Dedifferentiated amniotic fluid mesenchymal stem cell (primary cell): ENCODE data around the gene AP3S2.

ENCODE experiments used
- DNase-seq: peaks from one replicate; pipeline ENCODE4 v3.0.0-alpha.2; 2016; ENCODE audit errors: extremely low spot score

Gene AP3S2

DNA sequence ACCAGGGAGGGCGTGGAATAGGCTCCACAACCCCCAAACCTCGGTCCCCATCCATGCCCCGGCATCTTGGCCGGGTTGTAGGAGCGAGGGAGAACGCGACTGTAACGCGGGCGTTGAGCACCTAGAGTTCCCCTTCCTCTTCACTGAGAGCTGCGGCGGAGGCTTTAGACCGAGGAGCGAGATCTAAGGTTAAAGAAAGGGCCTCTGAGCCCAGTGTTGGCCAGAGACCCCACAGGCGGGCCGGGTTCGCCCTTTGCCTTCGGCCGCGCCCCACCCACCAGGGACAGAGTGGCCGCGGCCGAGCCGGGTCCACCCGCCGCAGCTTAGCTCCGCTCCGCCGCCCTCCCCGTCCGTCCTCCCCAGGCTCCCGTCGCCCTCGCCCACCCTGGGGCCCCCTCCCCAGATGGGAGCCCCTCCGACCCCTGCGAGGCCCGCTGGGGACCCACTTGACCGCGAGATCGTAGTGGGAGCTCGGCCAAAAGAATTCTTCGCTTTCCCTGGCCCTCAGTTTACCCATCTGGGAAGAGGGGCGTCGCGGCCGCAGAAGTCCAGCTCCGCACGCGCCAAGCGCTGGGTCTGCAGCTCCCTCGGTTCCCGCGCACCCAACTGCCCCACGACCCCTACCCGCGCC is 79.6 kb downstream of the AP3S2 start:
- no peak for DNase-seq

DNA sequence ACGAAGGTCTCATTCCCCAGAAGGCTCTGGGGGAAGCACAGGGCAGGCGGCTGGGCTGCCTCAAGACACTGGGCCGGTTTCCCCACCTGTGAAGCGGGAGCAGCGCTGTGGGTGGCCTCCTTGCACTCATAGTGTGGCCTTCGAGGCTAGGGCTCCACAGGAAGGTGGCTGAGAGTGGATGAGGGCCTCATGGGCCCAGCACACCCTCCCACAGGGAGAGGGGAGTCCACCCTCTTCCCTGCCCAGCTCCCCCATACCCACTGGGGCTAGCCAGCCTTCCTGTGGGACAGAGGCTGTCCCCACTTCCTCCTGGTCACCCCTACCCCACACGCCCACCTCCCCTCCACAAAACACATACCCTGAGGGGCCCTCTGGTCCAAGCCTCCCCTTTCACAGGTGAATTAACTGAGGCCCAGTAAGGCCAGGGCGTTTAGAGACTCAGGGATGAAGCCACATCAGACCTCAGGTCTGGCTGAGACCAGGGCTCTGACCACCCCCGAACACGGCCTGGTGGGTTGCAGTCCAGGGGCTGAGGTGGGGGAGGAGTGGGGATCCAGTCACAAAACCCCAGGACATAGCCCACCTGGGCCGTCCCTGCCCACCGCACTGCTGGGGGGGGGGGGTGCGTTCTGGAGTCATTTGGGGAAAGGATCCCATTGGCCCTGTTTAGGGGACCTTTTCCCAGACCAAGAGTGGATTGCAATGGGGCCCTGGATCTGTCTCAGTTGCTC is 80.2 kb downstream of the AP3S2 start:
- DNase-seq = no peak

DNA sequence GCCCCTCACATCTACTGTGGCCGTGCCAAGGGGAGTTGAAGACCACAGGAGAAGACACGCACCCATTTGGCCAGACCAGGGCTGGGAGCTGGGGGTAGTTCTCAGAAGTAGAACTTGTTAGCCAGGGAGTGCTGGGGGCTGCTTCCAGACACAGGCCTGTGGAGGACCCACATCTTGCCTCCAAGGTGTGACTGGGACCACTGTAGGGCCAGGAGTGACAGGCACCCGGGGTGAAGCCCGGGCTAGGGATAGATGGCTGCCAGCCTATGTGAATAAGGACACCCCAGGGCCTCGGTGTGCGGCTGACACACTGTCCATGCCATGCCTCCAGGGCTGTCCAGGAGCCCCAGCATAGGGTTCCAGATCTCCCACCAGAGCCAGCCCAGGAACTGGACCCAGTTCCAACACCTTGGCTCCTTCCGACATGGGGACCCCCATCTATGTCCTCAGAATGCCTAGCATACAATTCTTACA is 80.9 kb downstream of the AP3S2 start:
- DNase-seq = no peak

DNA sequence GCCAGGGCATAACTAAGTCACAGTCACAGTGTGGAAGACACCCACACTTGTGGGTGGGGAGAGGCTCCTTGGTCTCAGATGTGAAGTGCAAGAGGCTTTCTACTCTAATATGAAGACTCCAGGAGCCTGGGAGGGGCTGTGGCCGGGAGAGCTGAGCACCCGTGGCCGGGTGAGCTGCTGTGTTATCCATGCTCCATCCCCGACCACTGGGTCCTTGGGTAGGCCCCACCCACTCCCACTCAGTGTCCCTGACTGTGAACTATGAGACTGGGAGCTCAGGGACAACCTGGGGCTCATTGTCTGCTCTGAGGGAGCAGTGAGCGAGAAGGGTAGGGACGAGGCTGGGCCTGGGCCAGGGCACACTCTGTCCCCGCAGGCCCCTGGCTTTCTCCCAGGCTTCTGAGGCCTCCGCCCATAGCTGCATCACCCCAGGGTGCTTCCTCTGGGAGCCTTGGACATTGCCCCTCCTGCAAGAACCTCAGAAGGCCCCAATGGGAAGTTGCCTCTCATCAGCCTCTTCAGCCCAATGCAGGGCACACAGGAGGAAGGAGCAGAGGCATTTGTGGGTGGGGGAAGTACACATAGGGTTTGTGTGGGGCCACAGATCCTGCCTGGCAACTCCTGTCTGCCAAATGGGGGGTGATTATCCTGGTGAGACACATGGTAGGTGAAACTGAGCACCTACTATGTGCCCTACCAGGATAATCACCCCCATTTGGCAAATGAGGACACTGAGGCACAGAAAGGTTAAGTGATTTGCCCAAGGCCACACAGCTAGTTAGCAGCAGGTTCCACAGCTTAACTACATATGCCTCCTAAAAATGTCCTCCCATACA is 81.6 kb downstream of the AP3S2 start:
- no peak for DNase-seq

DNA sequence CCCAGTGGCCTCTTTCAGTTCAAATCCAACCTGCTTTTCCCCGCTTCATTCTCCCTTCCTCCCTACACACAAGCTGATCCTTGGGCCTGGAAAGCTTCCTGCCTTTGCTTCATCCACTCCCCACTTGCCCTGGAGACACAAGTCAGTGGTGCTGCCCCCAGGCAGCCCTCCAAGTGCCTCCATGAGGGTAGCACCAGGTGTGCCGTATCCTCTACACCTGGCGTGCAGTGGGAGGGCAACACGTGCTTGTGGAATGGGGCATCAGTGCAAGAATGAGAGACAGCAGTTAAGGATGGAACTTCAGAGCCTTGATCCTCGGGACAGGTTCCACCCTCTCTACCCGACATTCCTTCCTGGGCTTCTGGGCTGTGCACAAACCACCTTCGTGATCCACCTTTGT is 83.0 kb downstream of the AP3S2 start:
- no peak for DNase-seq

DNA sequence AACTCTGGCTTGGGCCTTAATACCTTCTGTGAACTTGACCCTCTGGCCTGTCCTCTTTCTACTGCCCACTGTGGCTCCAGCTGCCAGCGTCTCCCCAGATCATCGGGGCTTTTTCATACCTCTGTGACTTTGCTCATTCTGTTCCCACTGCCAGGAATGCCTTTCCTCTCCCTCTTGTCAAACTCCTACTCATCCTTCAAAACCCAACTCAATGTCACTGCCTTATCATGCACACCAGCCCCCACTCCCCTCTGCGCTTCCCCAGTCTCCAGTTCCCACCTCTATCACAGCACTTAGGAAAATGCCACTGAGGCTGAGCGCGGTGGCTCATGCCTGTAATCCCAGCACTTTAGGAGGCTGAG is 84.0 kb downstream of the AP3S2 start:
- DNase-seq = no peak

DNA sequence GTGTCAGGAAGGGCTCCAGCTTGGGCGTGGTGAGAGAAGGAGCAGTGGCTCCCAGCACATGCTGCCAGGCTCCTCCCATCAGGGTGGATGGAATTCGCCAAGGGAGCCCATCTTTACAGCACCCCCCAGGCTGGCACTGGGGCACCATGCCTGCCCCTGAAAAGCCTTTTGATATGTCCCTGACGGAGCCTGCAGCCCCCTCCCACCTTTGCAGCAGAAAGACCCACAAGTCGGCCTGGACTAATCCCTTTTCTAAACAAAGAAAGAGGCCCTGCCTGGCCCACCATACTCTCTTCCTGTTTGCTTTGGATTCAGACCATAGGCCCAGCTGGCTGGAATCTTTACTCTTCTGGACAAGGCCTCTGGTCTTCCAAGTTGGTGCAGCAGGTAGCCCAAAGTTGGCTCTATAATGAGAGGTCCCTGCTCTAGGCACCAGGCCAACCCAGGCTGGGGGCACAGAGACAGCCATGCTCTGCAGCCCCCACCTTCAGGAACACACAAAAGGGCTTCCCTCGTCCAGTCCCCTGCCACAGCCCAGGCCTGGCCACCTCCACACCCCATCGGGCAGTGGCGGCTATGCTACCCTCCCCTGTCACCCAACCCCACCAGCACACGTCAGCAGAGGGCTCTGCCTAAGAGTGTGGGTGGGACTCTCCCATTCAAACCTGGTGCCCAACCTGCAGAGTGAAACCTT is 84.6 kb downstream of the AP3S2 start:
- no peak for DNase-seq

DNA sequence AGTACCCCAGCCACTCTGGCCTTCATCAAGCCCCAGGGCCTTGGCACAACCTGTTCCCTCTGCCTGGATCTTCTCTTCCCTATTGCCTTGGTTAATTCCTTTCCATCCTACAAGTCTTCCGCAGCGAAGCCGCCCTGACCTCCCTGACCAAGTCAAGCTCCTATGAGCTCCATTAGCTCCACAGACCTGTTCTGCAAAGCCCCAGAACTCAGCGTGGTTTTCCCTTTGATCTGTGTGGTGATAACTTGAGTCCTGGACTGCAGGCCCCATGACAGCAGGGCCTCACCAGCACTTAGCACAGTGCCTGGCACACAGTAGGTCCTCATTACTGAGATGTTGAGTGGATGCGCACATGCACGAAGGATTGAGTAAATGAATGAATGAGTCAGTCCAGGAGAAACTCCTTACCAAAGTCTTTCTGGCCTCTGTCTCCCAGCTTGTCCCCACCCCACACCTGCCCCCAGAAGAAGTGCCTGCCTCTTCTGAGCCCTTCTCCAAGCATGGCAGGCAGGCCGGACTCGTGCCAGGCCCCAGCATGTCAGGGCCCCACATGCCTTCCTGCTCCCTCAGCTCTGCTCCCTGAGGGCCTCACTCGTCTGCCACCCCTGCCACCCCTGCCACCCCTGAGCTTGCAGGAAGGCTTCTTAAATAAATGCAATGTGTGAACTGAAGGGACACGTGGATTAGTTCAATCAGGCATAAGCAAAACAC is 85.5 kb downstream of the AP3S2 start:
- DNase-seq = no peak

DNA sequence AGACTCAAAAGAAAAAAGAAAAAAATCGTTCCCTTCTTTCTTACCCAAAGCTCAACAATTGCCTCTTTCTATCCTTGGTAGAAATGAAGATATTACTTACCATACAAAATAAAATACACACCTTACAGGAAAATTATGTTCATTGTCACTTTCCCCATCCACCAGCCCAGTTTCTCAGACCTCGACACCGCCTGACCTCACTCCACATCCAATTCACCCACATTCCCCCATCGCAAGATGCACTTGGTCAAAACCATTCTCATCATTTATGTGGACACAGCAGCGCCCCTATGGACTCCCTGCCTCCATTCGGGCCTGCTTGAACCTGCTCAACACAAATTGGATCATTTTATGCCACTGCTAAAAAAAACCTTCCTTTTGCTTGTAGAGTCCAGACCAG is 86.1 kb downstream of the AP3S2 start:
- DNase-seq = no peak

DNA sequence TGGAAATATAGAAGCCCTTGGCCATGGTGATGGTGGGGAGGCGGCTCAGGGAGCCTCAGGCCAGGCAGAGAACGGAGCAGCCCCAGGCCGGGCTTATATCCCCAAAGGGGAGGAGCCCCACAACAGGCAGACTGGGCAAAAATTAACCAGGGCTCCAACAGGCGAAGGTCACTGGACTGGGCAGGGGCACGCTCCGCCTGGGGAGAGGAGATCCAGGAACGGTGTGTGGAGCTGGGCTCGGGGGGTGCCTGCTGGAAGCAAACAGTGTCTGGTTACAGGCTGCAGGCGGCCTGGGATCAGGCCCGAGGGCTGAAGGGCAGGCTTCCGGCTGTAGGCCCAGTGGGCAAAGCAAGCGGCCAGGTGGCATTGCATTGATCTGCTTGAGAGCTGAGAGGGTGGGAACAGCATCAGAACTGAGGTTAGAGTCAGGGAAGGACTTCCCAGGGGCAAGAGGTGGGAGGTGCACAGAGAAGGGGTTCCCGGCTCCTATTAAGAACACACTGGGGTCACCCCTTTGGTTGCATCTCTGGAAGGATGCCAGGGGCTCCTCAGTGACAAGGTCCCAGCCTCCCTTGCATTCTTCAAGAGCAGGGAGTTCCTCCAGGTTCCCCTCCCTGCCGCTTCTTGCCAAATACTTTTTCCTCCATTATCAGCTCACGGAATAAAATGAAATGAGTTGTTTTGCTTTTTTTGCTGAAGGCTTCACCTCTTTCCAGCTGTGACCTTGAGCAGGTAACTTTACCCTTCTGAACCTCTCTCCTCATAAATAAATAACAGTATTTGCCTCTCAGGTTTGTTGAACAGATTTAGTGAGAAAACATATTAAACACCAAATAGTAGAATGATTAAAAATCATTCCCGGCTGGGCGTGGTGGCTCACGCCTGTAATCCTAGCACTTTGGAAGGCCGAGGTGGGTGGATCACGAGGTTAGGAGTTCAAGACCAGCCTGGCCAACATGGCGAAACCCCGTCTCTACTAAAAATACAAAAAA is 86.9 kb downstream of the AP3S2 start:
- no peak for DNase-seq

DNA sequence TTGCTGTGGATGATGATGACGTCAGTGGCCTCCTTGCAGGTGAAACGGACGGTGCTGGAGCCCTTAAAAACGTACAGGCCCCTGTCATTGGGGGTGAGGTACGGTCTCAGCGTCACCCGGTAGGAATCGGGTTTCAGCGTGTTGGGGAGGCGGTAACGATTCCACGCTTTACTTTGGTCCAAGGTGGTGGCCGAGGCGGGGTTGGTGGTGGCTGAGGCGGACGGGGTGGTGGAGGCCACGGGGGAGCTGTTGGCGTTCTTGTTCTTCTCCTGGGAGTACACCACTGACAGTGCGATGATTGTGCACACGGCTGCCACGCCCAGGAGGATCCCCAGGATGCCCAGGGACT is 87.6 kb downstream of the AP3S2 start:
- no peak for DNase-seq

DNA sequence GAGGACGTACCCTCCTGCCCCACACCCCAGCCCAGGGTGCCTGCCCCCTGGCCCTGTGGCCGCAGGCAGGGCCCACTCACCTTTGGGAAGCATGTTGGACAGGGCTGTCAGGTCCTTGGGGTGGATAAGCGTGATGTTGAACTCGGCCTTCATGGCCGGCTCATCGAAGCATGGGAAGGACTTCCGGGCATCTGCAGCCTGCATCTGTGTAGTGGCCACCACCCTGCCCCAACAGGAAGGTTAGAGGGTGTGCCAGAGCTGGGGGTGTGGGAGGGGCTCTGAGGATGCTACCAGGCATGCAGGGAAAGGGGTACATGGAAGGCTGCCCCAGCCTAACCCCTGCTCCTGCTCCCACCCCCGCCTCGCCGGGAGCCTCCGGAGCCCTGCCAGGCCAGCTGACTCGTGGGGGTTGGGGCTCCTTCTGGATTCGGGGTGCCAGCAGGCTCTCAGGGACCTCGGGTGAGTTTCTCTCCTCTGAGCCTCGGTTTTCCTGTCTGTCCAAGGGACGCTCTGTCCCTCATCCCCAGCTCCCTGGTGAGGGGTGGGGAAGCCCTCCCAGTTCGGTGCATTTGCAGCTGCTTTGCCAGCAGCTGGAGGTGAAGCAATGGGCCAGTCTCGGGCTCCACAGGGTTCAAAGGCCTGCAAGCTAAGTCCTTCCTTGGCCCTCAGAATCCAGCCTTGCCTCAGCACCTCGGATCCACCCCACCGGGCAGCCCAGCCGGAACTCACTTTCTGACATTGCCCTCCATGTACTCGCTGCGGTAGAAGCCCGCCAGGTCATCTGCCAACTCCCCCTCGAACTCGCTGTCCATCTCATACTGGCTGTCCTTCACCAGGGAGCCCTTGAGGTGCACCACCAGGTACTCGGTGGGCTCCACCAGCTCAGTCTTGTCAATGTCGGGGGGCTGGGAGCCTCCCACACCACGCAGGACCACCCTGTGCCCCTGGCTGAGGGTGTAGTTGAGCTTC is 88.3 kb downstream of the AP3S2 start:
- no peak for DNase-seq

DNA sequence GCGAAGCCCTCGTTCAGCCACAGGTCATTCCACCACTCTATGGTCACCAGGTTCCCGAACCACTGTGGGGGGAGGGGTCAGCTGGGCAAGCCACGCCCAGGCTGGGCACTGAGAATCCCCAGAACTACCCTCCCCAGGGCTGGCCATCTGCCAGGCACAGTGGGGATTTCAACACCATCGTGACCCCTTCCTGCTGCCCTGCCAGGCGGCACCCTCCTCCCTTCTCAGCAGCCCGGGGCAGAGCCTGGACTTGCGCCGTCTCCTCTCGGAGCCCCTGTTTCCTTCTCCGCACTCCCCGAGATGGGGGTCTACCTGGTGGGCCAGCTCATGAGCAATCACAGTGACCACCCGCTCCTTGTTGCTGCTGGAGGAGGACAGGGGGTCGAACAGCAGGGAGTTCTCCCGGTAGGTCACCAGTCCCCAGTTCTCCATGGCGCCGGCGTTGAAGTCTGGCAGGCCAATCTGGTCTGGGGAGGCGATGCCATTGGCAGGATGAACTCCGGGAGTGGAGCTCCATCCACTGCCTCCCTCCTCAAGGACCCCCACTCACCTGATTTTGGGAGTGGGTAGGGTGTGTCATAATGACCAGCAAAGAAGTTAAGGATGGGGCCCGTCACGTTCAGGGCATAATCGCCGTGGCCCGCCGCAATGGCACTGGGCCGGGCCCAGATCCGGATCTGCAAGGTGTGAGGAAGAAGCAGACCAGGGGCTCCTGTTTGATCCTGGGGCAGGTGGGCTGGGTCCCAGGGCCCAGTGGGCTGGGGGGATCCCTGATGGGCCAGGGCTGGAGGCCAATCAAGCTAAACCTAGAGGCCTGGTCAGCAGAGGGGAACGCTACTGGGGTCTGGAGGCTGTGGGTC is 89.6 kb downstream of the AP3S2 start:
- DNase-seq = no peak

DNA sequence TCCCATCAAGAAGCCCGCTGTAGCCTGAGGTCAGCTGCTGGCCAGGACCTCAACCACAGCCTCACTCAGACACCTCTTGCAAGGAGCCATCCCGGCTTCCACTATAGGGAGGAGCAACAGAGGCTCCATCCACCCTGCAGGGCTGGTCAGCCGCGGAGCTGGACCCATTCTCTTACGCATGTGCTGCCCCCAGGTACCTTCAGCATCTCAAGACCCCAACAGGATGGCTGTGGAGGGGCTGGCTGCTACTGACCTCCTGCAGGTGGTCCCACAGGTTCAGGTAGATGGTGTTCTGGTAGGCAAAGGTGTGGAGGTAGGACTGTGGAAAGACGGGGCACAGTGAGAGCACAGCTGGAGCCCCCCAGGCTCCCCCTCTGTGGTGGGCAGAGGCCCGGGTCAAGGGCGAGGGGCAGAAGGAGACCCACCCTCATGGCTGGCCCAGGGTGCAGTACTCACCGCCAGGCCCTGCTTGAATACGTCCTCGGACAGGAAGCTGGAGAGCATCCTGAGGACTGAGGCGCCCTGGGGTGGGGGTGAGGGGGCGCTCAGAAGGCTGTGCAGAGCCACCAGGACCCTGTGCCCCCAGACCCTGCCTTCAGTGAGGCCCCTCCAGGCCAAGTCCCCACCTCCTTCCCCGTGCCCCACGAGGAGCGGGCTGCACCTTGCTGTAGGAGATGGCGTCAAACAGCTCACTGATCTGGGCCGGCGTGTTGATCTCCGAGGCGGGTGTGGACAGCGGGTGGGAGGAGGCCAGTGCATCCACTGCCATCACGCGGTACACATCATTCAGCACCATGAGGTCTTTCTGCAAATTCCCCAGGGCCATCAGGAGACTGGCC is 90.6 kb downstream of the AP3S2 start:
- no peak for DNase-seq

DNA sequence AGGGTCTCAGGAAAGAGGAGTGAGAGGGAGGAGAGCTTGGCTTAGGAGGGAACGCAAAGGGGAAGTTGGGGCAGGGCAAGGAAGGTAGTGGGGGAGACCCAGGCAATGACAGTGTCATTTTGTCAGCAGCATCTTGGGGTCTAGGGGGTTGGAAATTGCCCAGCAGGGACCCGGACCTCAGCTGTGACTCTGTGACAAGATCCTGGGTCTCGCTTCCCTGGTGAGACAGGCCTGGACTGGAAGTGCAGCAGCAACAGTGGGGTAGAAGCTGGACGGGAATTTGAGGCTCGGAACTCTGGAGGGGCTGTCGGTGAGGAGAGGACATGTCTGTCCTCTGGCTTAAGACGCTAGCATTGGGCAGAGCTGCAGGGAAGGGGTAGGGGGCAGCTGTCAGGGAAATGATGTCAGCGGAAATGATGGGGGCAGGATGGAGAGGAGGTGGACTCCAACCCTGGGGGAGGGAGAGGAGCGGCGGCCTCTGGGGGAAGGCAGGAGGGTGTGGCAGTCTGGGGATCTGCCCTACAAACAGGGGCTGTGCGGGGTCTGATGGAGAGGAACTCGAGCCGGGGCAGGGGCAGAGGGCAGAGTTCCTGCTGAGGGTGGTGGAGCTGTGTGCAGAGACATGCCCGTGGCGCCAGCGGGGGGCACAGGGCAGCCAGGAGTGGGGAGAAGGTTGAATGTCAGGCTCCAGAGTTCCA is 91.4 kb downstream of the AP3S2 start:
- no peak for DNase-seq

DNA sequence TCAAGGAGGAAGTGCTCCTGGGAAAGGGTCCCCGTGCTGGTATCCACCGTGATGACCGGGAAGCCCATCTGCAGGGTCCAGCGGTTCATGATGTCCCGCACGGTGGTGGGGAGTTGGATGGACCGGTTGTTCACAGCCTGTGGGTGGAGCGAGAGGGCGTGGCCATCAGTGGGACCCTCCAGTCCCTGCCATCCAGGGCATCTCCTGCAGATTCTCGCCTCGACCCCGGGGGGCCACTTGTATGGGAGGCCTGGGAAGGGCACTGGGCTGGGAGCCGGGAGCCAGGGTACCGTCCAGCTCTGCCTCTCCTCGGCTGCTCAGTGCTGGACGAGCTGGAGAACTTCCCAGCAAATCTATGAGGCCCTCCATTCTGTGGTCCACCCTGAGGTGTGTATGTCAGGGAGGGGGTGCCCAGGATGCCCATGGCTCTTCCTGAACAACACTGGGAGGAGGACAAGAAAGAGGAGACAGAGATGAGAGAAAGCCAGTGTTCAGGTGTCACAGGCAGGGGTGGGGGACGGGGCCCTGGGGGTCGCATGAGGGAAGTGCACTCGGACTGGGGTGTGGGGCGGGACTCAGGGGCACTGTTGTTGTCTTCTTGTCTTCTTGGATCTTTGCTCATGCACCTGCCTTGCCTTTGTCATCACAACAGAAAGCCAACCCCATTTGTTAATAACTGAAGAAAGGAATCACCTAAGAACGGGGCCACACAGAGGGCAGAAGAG is 92.2 kb downstream of the AP3S2 start:
- no peak for DNase-seq
